ENCODE measurements around the gene TMPRSS3.

The TMPRSS3 gene

DNA sequence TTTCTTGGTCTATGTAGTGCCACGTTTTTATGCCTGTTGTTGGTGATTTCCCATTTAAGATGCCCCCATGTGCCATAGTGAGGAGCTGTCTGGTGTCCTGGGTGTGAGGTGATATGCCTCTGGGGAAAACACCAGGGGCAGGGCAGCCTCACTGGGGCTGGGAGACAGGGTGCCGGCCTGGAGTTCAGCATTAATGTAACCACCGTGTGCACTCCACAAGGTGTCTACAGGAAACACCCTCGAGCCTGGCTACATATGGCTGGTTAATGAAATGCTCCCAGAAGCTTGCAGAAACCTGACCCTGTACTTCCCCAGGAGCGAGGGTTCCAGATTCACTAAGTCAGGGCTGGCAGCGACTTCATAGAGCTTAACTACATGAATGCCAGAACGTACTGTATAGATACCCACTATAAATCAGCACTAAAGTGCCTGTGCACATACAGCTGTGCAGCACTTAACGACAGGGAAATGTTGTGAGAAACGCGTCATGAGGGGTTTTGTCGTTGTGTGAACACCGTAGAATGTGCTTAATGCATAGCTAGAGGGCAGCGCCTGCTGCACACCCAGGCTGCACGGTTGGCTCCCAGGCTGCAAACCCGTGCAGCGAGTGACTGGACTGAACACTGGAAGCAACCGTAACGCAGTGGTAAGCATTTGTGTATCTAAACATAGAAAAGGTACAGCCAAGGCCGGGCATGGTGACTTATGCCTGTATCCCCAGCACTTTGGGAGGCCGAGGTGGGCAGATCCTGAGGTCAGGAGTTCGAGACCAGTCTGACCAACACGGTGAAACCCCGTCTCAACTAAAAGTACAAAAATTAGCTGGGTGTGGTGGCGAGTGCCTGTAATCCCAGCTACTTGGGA is 55.4 kb downstream of the TMPRSS3 start:
- H3K4me3 ChIP-seq (ENCODE audit: low read length), result no peak overlapping the region
- DNase-seq (ENCODE audit: low read depth), result no peak
- TF ChIP-seq, protein P1, sequence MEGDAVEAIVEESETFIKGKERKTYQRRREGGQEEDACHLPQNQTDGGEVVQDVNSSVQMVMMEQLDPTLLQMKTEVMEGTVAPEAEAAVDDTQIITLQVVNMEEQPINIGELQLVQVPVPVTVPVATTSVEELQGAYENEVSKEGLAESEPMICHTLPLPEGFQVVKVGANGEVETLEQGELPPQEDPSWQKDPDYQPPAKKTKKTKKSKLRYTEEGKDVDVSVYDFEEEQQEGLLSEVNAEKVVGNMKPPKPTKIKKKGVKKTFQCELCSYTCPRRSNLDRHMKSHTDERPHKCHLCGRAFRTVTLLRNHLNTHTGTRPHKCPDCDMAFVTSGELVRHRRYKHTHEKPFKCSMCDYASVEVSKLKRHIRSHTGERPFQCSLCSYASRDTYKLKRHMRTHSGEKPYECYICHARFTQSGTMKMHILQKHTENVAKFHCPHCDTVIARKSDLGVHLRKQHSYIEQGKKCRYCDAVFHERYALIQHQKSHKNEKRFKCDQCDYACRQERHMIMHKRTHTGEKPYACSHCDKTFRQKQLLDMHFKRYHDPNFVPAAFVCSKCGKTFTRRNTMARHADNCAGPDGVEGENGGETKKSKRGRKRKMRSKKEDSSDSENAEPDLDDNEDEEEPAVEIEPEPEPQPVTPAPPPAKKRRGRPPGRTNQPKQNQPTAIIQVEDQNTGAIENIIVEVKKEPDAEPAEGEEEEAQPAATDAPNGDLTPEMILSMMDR (IDR thresholded peaks at IDR 0.05; ENCODE audit: insufficient read depth, low read depth, low read length, missing control alignments), result no peak

DNA sequence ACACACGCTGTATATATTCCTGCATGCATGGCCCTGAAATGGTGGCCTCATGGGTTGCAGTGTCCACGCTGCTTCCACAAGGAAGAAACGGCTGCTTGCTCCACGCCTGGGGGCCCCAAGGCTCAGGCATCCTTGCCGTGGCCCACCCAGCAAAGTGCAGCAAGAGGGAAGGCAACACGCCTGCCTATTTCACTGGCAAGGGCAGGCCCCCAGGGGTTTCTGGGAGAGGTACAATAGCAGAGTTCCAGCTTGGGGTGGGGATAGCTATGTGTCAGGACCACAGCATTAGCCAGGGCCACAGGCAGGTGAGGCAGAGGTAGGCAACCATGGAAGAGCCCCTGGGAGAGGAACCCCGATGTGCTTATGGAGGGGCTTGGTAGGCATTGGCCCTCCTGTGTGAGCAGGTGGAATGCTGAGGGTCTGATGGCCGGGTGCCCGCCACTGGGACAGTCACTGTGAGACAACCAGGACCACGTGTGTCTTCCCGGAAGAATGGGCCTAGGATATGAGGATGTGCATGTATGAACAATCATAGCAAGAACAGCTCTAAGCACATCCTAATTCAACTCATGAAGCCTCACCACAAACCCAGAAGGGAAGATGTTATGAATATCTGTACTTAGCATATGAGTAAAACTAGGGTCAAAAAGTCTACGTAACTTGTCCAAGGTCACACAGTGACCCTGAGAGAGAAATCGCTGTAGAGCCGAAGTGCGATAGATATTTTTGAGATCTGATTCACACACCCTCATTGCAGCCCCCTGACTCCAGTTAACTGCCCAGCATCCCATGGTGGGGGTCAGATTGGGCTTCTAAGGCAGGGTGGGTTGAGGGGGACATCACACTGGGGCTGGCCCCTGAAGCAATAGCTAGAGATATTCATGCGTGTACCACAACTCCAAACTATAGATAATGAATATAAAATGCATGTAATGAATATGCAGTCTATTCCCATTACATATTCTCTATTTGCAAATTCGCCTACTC is 56.8 kb downstream of the TMPRSS3 start:
- H3K4me3 ChIP-seq (ENCODE audit: low read length), result no peak overlapping the region
- no peak for DNase-seq (ENCODE audit: low read depth)
- TF ChIP-seq, protein P1 (IDR thresholded peaks at IDR 0.05; ENCODE audit: insufficient read depth, low read depth, low read length, missing control alignments), result no peak

DNA sequence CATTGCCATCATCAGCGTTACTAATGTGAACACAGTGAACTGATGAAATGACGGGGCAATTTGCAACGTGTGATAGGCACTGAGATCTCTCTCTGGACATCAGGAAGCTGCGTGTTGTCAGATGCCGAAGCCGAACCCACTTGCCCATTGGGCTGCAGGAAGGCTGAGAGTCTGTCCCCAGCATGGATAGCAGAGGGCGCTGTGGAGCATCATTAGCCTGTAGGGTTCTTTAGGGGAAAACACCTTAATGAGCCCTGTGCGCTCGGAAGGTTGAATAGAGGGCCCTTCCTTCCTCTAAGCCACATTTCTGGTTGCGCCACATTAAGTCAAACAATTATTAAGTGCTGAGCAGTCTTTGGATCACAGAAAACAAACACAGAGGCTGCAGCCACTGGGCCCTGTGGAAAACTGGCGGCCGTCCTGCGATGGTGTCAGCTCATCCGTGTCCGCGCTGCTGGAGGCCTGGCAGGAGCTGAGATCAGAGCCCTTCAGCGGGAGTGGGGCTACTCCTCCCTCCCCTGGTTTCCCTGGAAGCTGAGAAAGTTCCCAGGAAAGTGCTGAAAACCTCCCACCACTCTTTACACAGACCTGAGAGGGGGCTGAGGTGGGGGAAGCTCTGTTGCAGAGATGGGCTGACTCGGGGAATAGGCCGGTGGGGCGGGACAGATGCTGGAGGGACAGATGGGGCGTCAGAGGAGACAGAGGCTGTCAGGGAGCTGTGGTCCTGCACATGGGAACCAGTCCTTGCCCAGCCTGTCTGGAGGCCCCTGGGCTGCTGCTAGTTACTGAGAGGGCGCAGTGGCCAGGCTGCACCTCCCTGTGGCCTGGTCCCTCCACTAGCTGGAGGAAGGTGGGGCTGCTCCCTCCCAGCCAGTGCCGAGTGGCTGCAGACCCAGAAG is 57.8 kb downstream of the TMPRSS3 start:
- peak; percentile 84 for DNase-seq (ENCODE audit: low read depth)
- TF ChIP-seq, protein P1 (IDR thresholded peaks at IDR 0.05; ENCODE audit: insufficient read depth, low read depth, low read length, missing control alignments), result peak; percentile 87
- no peak overlapping the region for H3K4me3 ChIP-seq (ENCODE audit: low read length)

DNA sequence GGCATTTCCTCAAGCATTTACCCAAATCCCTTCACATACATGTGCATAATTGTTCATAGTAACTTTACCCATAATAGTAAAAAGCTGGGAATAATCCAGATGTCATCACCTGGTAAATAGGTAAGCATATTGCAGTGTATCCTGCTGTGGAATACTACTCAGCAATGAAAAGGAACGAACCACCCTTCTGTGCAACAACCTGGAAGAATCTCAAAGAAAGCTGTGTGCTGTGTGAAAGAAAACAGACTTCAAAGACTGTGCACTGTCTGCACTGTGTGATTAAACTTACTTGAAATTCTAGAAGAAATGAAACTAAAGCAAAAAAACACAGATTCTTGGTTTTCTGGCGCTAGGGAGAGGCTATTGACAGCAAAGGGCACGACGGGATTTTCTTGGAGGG is 58.6 kb downstream of the TMPRSS3 start:
- no peak overlapping the region for H3K4me3 ChIP-seq (ENCODE audit: low read length)
- DNase-seq (ENCODE audit: low read depth), result no peak
- TF ChIP-seq, protein P1 (IDR thresholded peaks at IDR 0.05; ENCODE audit: insufficient read depth, low read depth, low read length, missing control alignments), result no peak

DNA sequence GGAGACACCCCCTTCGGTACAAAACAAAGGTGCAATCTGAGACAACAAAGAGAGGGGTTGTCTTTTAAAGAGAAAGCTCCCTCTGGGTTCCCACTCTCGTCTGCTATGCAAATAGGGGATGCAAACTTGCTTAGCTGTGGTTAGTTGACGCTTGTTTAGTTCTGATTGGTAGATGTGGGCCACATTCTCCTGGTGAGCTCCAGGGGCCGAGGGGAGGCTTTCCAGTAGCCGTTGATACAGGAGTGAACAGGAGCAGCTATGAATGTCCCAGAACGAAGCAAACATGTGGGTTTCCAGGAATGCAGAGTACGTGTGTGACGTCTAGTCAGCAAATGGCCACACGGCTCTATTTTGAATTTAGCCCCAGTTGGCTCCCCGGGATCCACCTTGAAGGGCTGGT is 59.8 kb downstream of the TMPRSS3 start:
- peak; percentile 16 for DNase-seq (ENCODE audit: low read depth)
- TF ChIP-seq, protein P1 (IDR thresholded peaks at IDR 0.05; ENCODE audit: insufficient read depth, low read depth, low read length, missing control alignments), result no peak

More for the DNA sequence above, 59.8 kb downstream of the TMPRSS3 start:
- H3K4me3 ChIP-seq (ENCODE audit: low read length), result no peak overlapping the region
